Activated naive CD8-positive, alpha-beta T cell (primary cell): ENCODE data around the gene PHYHIPL.

ENCODE experiments used
- H3K27ac Mint-ChIP-seq: one replicate; pipeline ENCODE4 v1.8.0; 2021; ENCODE audit warnings: mixed read lengths
- H3K27me3 Mint-ChIP-seq: one replicate; pipeline ENCODE4 v1.8.0; 2021; ENCODE audit warnings: mixed read lengths
- H3K36me3 Mint-ChIP-seq: one replicate; pipeline ENCODE4 v1.8.0; 2021; ENCODE audit warnings: mixed read lengths
- H3K4me1 Mint-ChIP-seq: one replicate; pipeline ENCODE4 v1.8.0; 2021; ENCODE audit warnings: low read depth, mixed read lengths
- H3K4me3 Mint-ChIP-seq: one replicate; pipeline ENCODE4 v1.8.0; 2021; ENCODE audit warnings: mild to moderate bottlenecking, mixed read lengths
- H3K9me3 Mint-ChIP-seq: one replicate; pipeline ENCODE4 v1.8.0; 2021; ENCODE audit warnings: low read depth, mixed read lengths

The PHYHIPL gene

GRCh38 chr10:59284118-59284975, 107.9 kb downstream of the PHYHIPL start:
- Mint-ChIP-seq H3K36me3 (no peaks in the 10 kb centered on the region), H3K9me3 (no peaks in the 10 kb centered on the region), H3K27ac (no peak overlapping the region), H3K4me3 (no peak overlapping the region), H3K27me3 (no peaks in the 10 kb centered on the region), H3K4me1 (no peaks in the 10 kb centered on the region)

- Mint-ChIP-seq H3K4me1 (no peaks in the 10 kb centered on the region), H3K36me3 (no peaks in the 10 kb centered on the region), H3K4me3 (no peak overlapping the region), H3K9me3 (no peaks in the 10 kb centered on the region), H3K27me3 (no peaks in the 10 kb centered on the region), H3K27ac (no peak overlapping the region)
Measured at GRCh38 chr10:59285073-59285472, 108.6 kb downstream of the PHYHIPL start.

- no peaks in the 10 kb centered on the region for H3K36me3 Mint-ChIP-seq
- H3K4me1 Mint-ChIP-seq = no peaks in the 10 kb centered on the region
- no peaks in the 10 kb centered on the region for H3K27me3 Mint-ChIP-seq
Measured at GRCh38 chr10:59285848-59286247, 109.4 kb downstream of the PHYHIPL start.

GRCh38 chr10:59287587-59288255, 111.3 kb downstream of the PHYHIPL start:
- H3K4me3 Mint-ChIP-seq = no peak overlapping the region
- no peaks in the 10 kb centered on the region for H3K9me3 Mint-ChIP-seq
- no peaks in the 10 kb centered on the region for H3K36me3 Mint-ChIP-seq
- H3K27ac Mint-ChIP-seq = no peak overlapping the region
- H3K27me3 Mint-ChIP-seq = no peaks in the 10 kb centered on the region
- H3K4me1 Mint-ChIP-seq = no peaks in the 10 kb centered on the region

More at GRCh38 chr10:59285848-59286247, 109.4 kb downstream of the PHYHIPL start:
- Mint-ChIP-seq H3K9me3 (no peaks in the 10 kb centered on the region), H3K4me3 (no peak overlapping the region), H3K27ac (no peak overlapping the region)

GRCh38 chr10:59289853-59290252, 113.4 kb downstream of the PHYHIPL start:
- no peaks in the 10 kb centered on the region for H3K9me3 Mint-ChIP-seq
- H3K36me3 Mint-ChIP-seq = no peaks in the 10 kb centered on the region
- no peaks in the 10 kb centered on the region for H3K4me1 Mint-ChIP-seq
- no peak overlapping the region for H3K4me3 Mint-ChIP-seq
- H3K27ac Mint-ChIP-seq = no peak overlapping the region
- no peaks in the 10 kb centered on the region for H3K27me3 Mint-ChIP-seq

GRCh38 chr10:59290448-59290847, 114.0 kb downstream of the PHYHIPL start:
- no peak overlapping the region for H3K27ac Mint-ChIP-seq
- H3K36me3 Mint-ChIP-seq = no peaks in the 10 kb centered on the region
- no peaks in the 10 kb centered on the region for H3K4me1 Mint-ChIP-seq
- no peak overlapping the region for H3K4me3 Mint-ChIP-seq
- no peaks in the 10 kb centered on the region for H3K27me3 Mint-ChIP-seq
- no peaks in the 10 kb centered on the region for H3K9me3 Mint-ChIP-seq
